ENCODE data around the gene ANKZF1. TPM values are rescaled to one million over a fixed set of nuclear protein-coding genes. Genes with fewer than 3 reads are reported as not detected.
A peak's percentile ranks its signal among the peaks of the same experiment; 100 is the strongest.

Gene ANKZF1
- polyA plus RNA-seq, 1 of the 3 experiments (the other 2 are of a cell fraction) = 22.3 TPM

GRCh38 chr2:219280651-219281050, 51.0 kb downstream of the ANKZF1 start:
- POLR2A ChIA-PET = no interaction called here
- H2AFZ ChIP-seq (ENCODE audit: low read depth) = no peak overlapping the region
- peaks cover 12% of the 10 kb centered on the region for H3F3A ChIP-seq (replicated peaks; ENCODE audit: insufficient read depth)
- H3K79me2 ChIP-seq (ENCODE audit: insufficient read depth) = peaks cover 9% of the 10 kb centered on the region; the same call in 1 of the 2 replicates
- no peak for DNase-seq
- H3K9me2 ChIP-seq = no peaks in the 10 kb centered on the region
- no peak overlapping the region for H3K9ac ChIP-seq
- 94% methylated on average over 4 of the region's 4 CpGs for WGBS (ENCODE audit: low lambda C conversion rate)
- H3K4me3 ChIP-seq (ENCODE audit: low read depth in 2 of 2, low read length in 1 of 2) = no peak overlapping the region; a peak in 1 of 4 replicates
- CTCF ChIA-PET = interaction anchor here (1.1 to 15.4 kb wide), 6 partner anchors 11 to 41 kb away, joined by 3 to 312 read pairs (median 33); partner anchors contain the start of genes GLB1L and STK16
- H3K27ac ChIP-seq (ENCODE audit: low read depth in 2 of 2, low read length in 1 of 2) = no peak overlapping the region
- TF ChIP-seq JUND (IDR thresholded peaks at IDR 0.05) (no peak), ELF1 (IDR thresholded peaks at IDR 0.05) (no peak), CHD2 (IDR thresholded peaks at IDR 0.05; ENCODE audit: low read length, partially characterized antibody) (no peak), MAX (IDR thresholded peaks at IDR 0.05; ENCODE audit: low read depth) (no peak), IRF3 (IDR thresholded peaks at IDR 0.05; ENCODE audit: low read depth, low read length) (no peak), CTCF (IDR thresholded peaks at IDR 0.05) (no peak), TAF1 (IDR thresholded peaks at IDR 0.05; ENCODE audit: borderline replicate concordance, low read depth, low read length) (no peak), FOXM1 (IDR thresholded peaks at IDR 0.05; ENCODE audit: low read depth) (no peak), TCF12 (IDR thresholded peaks at IDR 0.05) (no peak), REST (IDR thresholded peaks at IDR 0.05; ENCODE audit: low read depth, low read length) (no peak), GABPA (IDR thresholded peaks at IDR 0.05; ENCODE audit: low read depth) (no peak), RAD21 (IDR thresholded peaks at IDR 0.05; ENCODE audit: low read length) (no peak)
- H3K36me3 ChIP-seq (replicated peaks in 1 of 2; ENCODE audit: control insufficient read depth in 1 of 2, insufficient read depth in 2 of 2, low read length in 1 of 2) = peaks cover 14 to 37% of the 10 kb centered on the region in 2 experiments
- H3K4me1 ChIP-seq (ENCODE audit: control insufficient read depth in 1 of 2, insufficient read depth in 2 of 2, low read depth in 1 of 2, low read length in 1 of 2) = peaks cover 17 to 24% of the 10 kb centered on the region in 2 experiments
- H3K27me3 ChIP-seq (ENCODE audit: insufficient read depth) = no peaks in the 10 kb centered on the region
- peak overlapping the region; percentile 95; the same call in 1 of the 2 replicates for H3K4me2 ChIP-seq
- no peaks in the 10 kb centered on the region for H4K20me1 ChIP-seq (ENCODE audit: insufficient read depth)
- no peaks in the 10 kb centered on the region for H3K9me3 ChIP-seq

All from SK-N-SH (cell line).